ENCODE results near the gene WDR36. TPM values are rescaled to one million over a fixed set of nuclear protein-coding genes. Genes with fewer than 3 reads are reported as not detected.

WDR36 gene
- polyA plus RNA-seq, 2 of the 4 experiments (the other 2 are of a cell fraction) = 15.3 to 38.1 TPM

DNA sequence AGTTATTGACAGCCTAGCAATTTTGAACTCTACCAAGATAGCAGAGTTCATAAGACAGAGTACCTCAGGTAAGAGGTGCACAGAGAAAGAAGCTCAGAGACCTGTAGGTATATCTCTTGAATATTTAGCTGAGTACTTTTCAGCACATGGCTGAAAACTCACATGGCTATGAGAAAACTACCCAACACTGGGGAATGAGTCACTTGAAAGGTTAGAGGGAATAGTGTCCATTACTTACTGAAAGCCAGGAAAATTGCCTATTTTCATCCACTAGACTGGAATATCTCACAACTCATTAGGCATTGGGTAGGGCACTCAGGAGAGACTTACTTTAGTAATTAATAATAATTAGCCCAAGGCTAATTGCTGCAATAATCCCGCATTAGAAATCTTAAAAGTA is 12.3 kb upstream of the WDR36 start:
- H3K9me3 ChIP-seq = no peaks in the 10 kb centered on the region
- no peak for ATAC-seq
- TF ChIP-seq SMC3 (IDR thresholded peaks at IDR 0.05) = no peak
- TF ChIP-seq CBX8 (IDR thresholded peaks at IDR 0.05) = no peak
- ChIA-PET POLR2A (interaction anchor here (1.4 kb wide), 1 partner anchor 12 kb away, joined by 3 read pairs; the partner anchor contains the start of gene WDR36), CTCF (no interaction called here)
- no peak for DNase-seq (ENCODE audit: low read depth in 1 of 2, low spot score in 1 of 2)
- FAIRE-seq = no peak
- WGBS (ENCODE audit: missing lambda C conversion rate) = 53% methylated on average over 1 of the region's 1 CpG
- no peak overlapping the region for H3K4me2 ChIP-seq
- no peak overlapping the region for H3K27ac ChIP-seq
- H3K4me3 ChIP-seq = no peak overlapping the region
- H3K4me1 ChIP-seq = no peaks in the 10 kb centered on the region

DNA sequence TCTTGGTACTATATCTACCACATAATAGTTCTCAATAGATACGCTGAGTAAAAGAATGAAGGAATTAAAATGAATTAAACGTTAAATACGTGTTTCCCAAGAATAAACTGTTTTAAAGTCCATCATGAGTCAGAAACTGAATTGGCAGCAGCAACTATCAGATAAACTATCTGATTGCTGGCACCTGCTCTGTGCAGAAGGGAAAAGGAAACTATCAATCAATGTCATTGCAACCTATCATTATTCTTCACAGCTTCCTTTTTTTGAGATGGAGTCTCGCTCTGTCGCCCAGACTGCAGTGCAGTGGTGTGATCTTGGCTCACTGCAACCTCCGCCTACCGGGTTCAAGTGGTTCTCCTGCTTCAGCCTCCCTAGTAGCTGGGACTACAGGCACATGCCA is 8.8 kb upstream of the WDR36 start:
- DNase-seq (ENCODE audit: low read depth in 1 of 2, low spot score in 1 of 2) (no peak), ATAC-seq (no peak), FAIRE-seq (no peak)
- POLR2A ChIA-PET = no interaction called here
- TF ChIP-seq KDM5A (IDR thresholded peaks at IDR 0.05) (no peak), POLR2A (IDR thresholded peaks at IDR 0.05; ENCODE audit: low read length) (no peak), RFX5 (IDR thresholded peaks at IDR 0.05) (no peak), POLR2AphosphoS2 (conservative IDR thresholded peaks at IDR 0.05; ENCODE audit: low read length) (no peak), KDM1A (IDR thresholded peaks at IDR 0.05; ENCODE audit: low read depth) (no peak), MAX (IDR thresholded peaks at IDR 0.05) (no peak), JUN (IDR thresholded peaks at IDR 0.05) (no peak), ZSCAN20 (CRISPR knock-in tag; IDR thresholded peaks at IDR 0.05) (no peak), HOXB13 (CRISPR knock-in tag; IDR thresholded peaks at IDR 0.05; ENCODE audit: low read depth) (no peak), GATA3 (IDR thresholded peaks at IDR 0.05; ENCODE audit: borderline replicate concordance) (no peak)
- WGBS (ENCODE audit: missing lambda C conversion rate) = 40% methylated on average over 7 of the region's 7 CpGs
- H3K4me2 ChIP-seq = no peak overlapping the region
- H3K4me1 ChIP-seq = no peaks in the 10 kb centered on the region
- CTCF ChIA-PET = interaction anchor here (1.1 kb wide), 1 partner anchor 38 kb away, joined by 4 read pairs; no protein-coding TSS in a partner anchor
- H3K27ac ChIP-seq = no peak overlapping the region
- no peak overlapping the region for H3K4me3 ChIP-seq
- H3K9me3 ChIP-seq = no peaks in the 10 kb centered on the region

- ATAC-seq = no peak
- H3K9me3 ChIP-seq = peaks cover 8% of the 10 kb centered on the region
- no peak for TF ChIP-seq SMC3 (IDR thresholded peaks at IDR 0.05)
- no peak for TF ChIP-seq CHD2 (IDR thresholded peaks at IDR 0.05; ENCODE audit: low read length, partially characterized antibody)
- TF ChIP-seq POLR2AphosphoS2 (conservative IDR thresholded peaks at IDR 0.05; ENCODE audit: low read length) = no peak
- no peak for TF ChIP-seq BCL3 (IDR thresholded peaks at IDR 0.05)
- no peak for TF ChIP-seq HOXB5 (CRISPR knock-in tag; IDR thresholded peaks at IDR 0.05)
- no peak for TF ChIP-seq FOSL2 (IDR thresholded peaks at IDR 0.05)
- TF ChIP-seq FOSL2 (CRISPR knock-in tag; IDR thresholded peaks at IDR 0.05) = no peak
- no peak for TF ChIP-seq MAX (IDR thresholded peaks at IDR 0.05)
- no peak for TF ChIP-seq POLR2A (IDR thresholded peaks at IDR 0.05; ENCODE audit: low read length)
- FAIRE-seq = no peak
- no peak overlapping the region for H3K4me2 ChIP-seq
- H3K27ac ChIP-seq = no peak overlapping the region
- CTCF ChIA-PET = no interaction called here
- no peak overlapping the region for H3K4me3 ChIP-seq
- POLR2A ChIA-PET = no interaction called here
- no peak for DNase-seq (ENCODE audit: low read depth in 1 of 2, low spot score in 1 of 2)
- WGBS (ENCODE audit: missing lambda C conversion rate) = 84% methylated on average over 1 of the region's 1 CpG
- peaks cover 12% of the 10 kb centered on the region; the same call in 2 of the 3 replicates for H3K4me1 ChIP-seq
Measured at GRCh38 chr5:111095982-111096381, 3.8 kb downstream of the WDR36 start.

DNA sequence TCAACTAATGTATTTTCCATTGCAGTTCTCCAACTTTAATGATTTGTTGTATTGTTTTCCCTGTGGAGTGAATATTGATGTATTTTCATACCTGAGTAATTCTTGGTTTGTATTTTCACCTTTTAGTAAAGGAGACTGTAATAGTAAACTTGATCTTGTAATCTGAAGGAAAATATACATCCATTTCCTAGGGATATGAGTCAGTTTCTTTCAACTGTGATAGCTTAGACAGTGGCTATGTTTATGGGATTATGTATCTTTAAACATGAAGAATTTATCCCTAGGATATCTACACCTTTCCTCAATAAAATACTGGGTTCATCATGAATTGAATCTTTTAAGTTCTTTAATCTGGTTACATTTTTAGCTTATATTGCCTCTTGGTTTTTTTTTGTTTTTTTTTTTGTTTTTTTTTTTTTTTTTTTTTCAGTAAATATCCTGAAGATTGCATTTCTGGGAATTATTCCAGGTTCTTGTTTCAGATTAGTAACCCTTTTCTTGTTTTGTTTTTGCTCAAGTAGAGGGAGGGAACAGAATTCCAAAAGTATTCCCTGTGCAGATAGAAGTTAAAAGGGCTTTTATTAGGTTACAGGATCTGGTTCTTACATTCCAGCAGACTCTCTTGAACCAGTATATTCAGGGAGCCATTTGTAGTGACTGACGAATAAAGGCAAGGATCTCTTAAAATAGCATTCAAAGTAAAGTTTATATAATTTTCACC is 7.1 kb downstream of the WDR36 start:
- POLR2A ChIA-PET = no interaction called here

More for the DNA sequence above, 7.1 kb downstream of the WDR36 start:
- Histone ChIP-seq H3K4me2 (no peak overlapping the region), H3K4me1 (peaks cover 2% of the 10 kb centered on the region; the same call in 1 of the 3 replicates), H3K27ac (no peak overlapping the region), H3K4me3 (no peak overlapping the region), H3K9me3 (no peaks in the 10 kb centered on the region)
- DNase-seq (ENCODE audit: low read depth in 1 of 2, low spot score in 1 of 2) (no peak), ATAC-seq (no peak), FAIRE-seq (no peak)
- TF ChIP-seq SMC3 (IDR thresholded peaks at IDR 0.05) = no peak
- no peak for TF ChIP-seq JUNB (IDR thresholded peaks at IDR 0.05)
- no peak for TF ChIP-seq JUN (IDR thresholded peaks at IDR 0.05)
- TF ChIP-seq MAZ (IDR thresholded peaks at IDR 0.05; ENCODE audit: borderline replicate concordance, low read depth, low read length) = no peak
- no peak for TF ChIP-seq RCOR1 (IDR thresholded peaks at IDR 0.05; ENCODE audit: low read depth, low read length)
- no peak for TF ChIP-seq SREBF2 (IDR thresholded peaks at IDR 0.05)
- TF ChIP-seq BCL3 (IDR thresholded peaks at IDR 0.05) = no peak
- no peak for TF ChIP-seq PBX3 (IDR thresholded peaks at IDR 0.05)
- no peak for TF ChIP-seq CBX8 (IDR thresholded peaks at IDR 0.05)
- no peak for TF ChIP-seq TFCP2L1 (CRISPR knock-in tag; IDR thresholded peaks at IDR 0.05)
- TF ChIP-seq CHD4 (IDR thresholded peaks at IDR 0.05; ENCODE audit: borderline replicate concordance) = no peak
- no peak for TF ChIP-seq FOSL2 (IDR thresholded peaks at IDR 0.05)
- no peak for TF ChIP-seq FOSL2 (CRISPR knock-in tag; IDR thresholded peaks at IDR 0.05)
- TF ChIP-seq RARB (CRISPR knock-in tag; IDR thresholded peaks at IDR 0.05) = no peak
- TF ChIP-seq MAFK (IDR thresholded peaks at IDR 0.05; ENCODE audit: partially characterized antibody) = no peak
- WGBS (ENCODE audit: missing lambda C conversion rate) = 82% methylated on average over 1 of the region's 1 CpG
- CTCF ChIA-PET = no interaction called here
